Esophagus squamous epithelium (tissue), 4 donors: Measurements from ENCODE around the gene ANAPC10.

Experiments
- POLR2A ChIP-seq, 4 donors: fragments of 450-650 bp; IDR thresholded peaks; one replicate each; pipeline ENCODE4 v1.6.1; 2017; ENCODE audit warnings: antibody characterized with exemption in 4 of 4, mild to moderate bottlenecking in 4 of 4, moderate library complexity in 3 of 4
- TF ChIP-seq, protein P1 (sequence below), 6 experiments: fragments of 450-650 bp in 4 of 6; fragments of 200-600 bp in 2 of 6; sonication (generic) in 2 of 6; IDR thresholded peaks; one replicate each; pipeline ENCODE4 v1.5.1; 2016 to 2019; ENCODE audit warnings: antibody characterized with exemption in 6 of 6, mild to moderate bottlenecking in 4 of 6, moderate library complexity in 4 of 6

DNA sequence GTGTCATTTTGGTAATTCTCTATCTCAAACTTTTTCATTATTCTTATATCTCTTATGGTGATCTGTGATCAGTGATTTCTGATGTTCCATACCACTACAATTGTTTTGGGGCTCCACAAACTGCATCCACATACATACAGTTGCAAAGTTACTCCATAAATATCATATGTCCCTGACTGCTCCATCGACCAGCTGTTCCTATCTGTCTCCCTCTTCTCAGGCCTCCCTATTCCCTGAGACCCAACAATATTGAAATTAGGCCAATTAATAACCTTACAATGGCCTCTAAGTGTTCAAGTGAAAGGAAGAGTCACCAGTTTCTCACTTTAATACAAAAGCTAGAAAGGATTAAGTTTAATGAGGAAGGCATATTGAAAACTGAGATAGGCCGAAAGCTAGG lies 108.7 kb downstream of the ANAPC10 start:
- TF ChIP-seq POLR2A (IDR thresholded peaks at IDR 0.05) = no peak
- TF ChIP-seq, protein P1, sequence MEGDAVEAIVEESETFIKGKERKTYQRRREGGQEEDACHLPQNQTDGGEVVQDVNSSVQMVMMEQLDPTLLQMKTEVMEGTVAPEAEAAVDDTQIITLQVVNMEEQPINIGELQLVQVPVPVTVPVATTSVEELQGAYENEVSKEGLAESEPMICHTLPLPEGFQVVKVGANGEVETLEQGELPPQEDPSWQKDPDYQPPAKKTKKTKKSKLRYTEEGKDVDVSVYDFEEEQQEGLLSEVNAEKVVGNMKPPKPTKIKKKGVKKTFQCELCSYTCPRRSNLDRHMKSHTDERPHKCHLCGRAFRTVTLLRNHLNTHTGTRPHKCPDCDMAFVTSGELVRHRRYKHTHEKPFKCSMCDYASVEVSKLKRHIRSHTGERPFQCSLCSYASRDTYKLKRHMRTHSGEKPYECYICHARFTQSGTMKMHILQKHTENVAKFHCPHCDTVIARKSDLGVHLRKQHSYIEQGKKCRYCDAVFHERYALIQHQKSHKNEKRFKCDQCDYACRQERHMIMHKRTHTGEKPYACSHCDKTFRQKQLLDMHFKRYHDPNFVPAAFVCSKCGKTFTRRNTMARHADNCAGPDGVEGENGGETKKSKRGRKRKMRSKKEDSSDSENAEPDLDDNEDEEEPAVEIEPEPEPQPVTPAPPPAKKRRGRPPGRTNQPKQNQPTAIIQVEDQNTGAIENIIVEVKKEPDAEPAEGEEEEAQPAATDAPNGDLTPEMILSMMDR (IDR thresholded peaks at IDR 0.05) = no peak
